Liver (tissue), 3 donors: ENCODE data around the gene IARS1.

Experiments
- CTCF ChIP-seq: fragments of 150-350 bp; IDR thresholded peaks from 2 replicates; pipeline ENCODE4 v1.5.1; 2017; ENCODE audit warnings: improper control_type of control experiment, low read depth, low read length; ENCODE audit not compliant: missing input control
- GABPA ChIP-seq, 2 donors: IDR thresholded peaks in 1 of 2; conservative IDR thresholded peaks in 1 of 2; 2 replicates each; pipeline ENCODE4 v1.6.1; 2016; ENCODE audit warnings: antibody characterized with exemption in 2 of 2, mild to moderate bottlenecking in 1 of 2, moderate library complexity in 1 of 2
- JUND ChIP-seq, 2 donors: IDR thresholded peaks; 2 replicates each; pipeline ENCODE4 v1.6.1; 2016; ENCODE audit warnings: antibody characterized with exemption in 2 of 2
- NR2F2 ChIP-seq: IDR thresholded peaks from 2 replicates; pipeline ENCODE4 v1.6.1; 2016; ENCODE audit warnings: antibody characterized with exemption
- RAD21 ChIP-seq, 2 donors: IDR thresholded peaks; 2 replicates each; pipeline ENCODE4 v1.6.1; 2016; ENCODE audit warnings: antibody characterized with exemption in 2 of 2, mild to moderate bottlenecking in 2 of 2
- REST ChIP-seq: IDR thresholded peaks from 2 replicates; pipeline ENCODE4 v1.6.1; 2016; ENCODE audit warnings: antibody characterized with exemption, mild to moderate bottlenecking
- RXRA ChIP-seq, 2 donors: IDR thresholded peaks; 2 replicates each; pipeline ENCODE4 v1.6.1; 2017 to 2018; ENCODE audit warnings: antibody characterized with exemption in 2 of 2, mild to moderate bottlenecking in 1 of 2
- SP1 ChIP-seq: IDR thresholded peaks from 2 replicates; pipeline ENCODE4 v1.6.1; 2018; ENCODE audit warnings: antibody characterized with exemption, mild to moderate bottlenecking
- TAF1 ChIP-seq: conservative IDR thresholded peaks from 2 replicates; pipeline ENCODE4 v1.6.1; 2016; ENCODE audit warnings: antibody characterized with exemption, mild to moderate bottlenecking
- YY1 ChIP-seq: IDR thresholded peaks from 2 replicates; pipeline ENCODE4 v1.6.1; 2016; ENCODE audit warnings: antibody characterized with exemption, mild to moderate bottlenecking
- TF ChIP-seq, protein P1 (sequence below): IDR thresholded peaks from 2 replicates; pipeline ENCODE4 v1.6.1; 2016; ENCODE audit warnings: antibody characterized with exemption
- TF ChIP-seq, protein P2 (sequence below): IDR thresholded peaks from 2 replicates; pipeline ENCODE4 v1.6.1; 2016; ENCODE audit warnings: antibody characterized with exemption
- donor health status: healthy.
- donor health status: healthy.

DNA sequence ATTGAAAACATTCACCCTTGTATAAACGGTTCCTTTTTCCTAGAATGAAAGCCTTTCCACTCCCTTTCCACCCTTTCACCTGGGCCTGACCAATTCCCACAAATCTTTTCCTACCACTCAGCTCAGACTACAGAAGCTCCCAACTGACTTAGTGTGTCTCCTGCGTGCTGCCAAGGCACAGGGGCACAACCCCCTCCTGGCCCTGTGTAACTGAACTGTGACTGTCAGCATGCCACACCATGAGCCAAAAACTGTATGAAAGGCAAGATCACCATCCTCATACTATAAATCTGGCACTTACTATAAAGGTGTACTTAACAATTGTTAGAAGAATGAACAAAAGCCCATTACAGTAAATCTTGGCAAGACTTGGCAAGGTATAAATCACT lies 20.1 kb upstream of the IARS1 start:
- TF ChIP-seq CTCF, result no peak
- TF ChIP-seq, protein P1, sequence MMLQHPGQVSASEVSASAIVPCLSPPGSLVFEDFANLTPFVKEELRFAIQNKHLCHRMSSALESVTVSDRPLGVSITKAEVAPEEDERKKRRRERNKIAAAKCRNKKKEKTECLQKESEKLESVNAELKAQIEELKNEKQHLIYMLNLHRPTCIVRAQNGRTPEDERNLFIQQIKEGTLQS, result no peak
- TF ChIP-seq TAF1, result no peak
- no peak for TF ChIP-seq REST
- no peak for TF ChIP-seq SP1
- TF ChIP-seq RXRA (IDR thresholded peaks at IDR 0.05), result no peak
- TF ChIP-seq JUND (IDR thresholded peaks at IDR 0.05), result no peak
- no peak for TF ChIP-seq YY1
- TF ChIP-seq RAD21 (IDR thresholded peaks at IDR 0.05), result no peak
- no peak for TF ChIP-seq NR2F2
- no peak for TF ChIP-seq GABPA (IDR thresholded peaks at IDR 0.05 in 1 of 2, conservative IDR thresholded peaks at IDR 0.05 in 1 of 2)
- TF ChIP-seq, protein P2, sequence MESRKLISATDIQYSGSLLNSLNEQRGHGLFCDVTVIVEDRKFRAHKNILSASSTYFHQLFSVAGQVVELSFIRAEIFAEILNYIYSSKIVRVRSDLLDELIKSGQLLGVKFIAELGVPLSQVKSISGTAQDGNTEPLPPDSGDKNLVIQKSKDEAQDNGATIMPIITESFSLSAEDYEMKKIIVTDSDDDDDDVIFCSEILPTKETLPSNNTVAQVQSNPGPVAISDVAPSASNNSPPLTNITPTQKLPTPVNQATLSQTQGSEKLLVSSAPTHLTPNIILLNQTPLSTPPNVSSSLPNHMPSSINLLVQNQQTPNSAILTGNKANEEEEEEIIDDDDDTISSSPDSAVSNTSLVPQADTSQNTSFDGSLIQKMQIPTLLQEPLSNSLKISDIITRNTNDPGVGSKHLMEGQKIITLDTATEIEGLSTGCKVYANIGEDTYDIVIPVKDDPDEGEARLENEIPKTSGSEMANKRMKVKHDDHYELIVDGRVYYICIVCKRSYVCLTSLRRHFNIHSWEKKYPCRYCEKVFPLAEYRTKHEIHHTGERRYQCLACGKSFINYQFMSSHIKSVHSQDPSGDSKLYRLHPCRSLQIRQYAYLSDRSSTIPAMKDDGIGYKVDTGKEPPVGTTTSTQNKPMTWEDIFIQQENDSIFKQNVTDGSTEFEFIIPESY, result no peak
